Stomach (tissue), 9 donors: Measurements from ENCODE around the gene KCNN3. TPM values are rescaled to one million over a fixed set of nuclear protein-coding genes. Genes with fewer than 3 reads are reported as not detected.

Source experiments
- DNase-seq, 2 donors: peaks; one replicate each; pipeline versions ENCODE4 v3.0.0 to v3.0.0-alpha.2; 2013 to 2019
- H3K27ac ChIP-seq, 5 donors: fragments of 200-600 bp in 4 of 5; sonication (generic) in 4 of 5; one replicate each; pipeline ENCODE4 v1.5.1; 2013 to 2019; ENCODE audit warnings: mild to moderate bottlenecking in 1 of 5, moderate library complexity in 1 of 5
- H3K27me3 ChIP-seq, 3 donors: fragments of 200-600 bp; sonication (generic); one replicate each; pipeline ENCODE4 v1.5.1; 2017 to 2019; ENCODE audit warnings: mixed run types in 1 of 3
- H3K36me3 ChIP-seq, 4 donors: fragments of 200-600 bp; sonication (generic); 1 replicate in 3 of 4; 2 replicates in 1 of 4; pipeline ENCODE4 v1.5.1; 2016 to 2019
- H3K4me1 ChIP-seq, 4 donors: fragments of 200-600 bp; sonication (generic); one replicate each; pipeline ENCODE4 v1.5.1; 2016 to 2019
- H3K4me3 ChIP-seq, 4 donors: fragments of 200-600 bp; sonication (generic) in 3 of 4; one replicate each; pipeline ENCODE4 v1.5.1; 2016 to 2019; ENCODE audit warnings: mild to moderate bottlenecking in 1 of 4
- H3K9me3 ChIP-seq, 4 donors: fragments of 200-600 bp; sonication (generic); one replicate each; pipeline ENCODE4 v1.5.1; 2016 to 2019
- CTCF ChIP-seq, 7 experiments: fragments of 450-650 bp in 4 of 7; fragments of 200-600 bp in 3 of 7; sonication (generic) in 3 of 7; IDR thresholded peaks; one replicate each; pipeline ENCODE4 v1.5.1; 2016 to 2019; ENCODE audit warnings: antibody characterized with exemption in 7 of 7, control low read depth in 2 of 7, mild to moderate bottlenecking in 1 of 7
- EP300 ChIP-seq: sonication (generic); formaldehyde crosslinking; IDR thresholded peaks from one replicate; pipeline ENCODE4 v1.6.1; 2017; ENCODE audit warnings: antibody characterized with exemption
- POLR2A ChIP-seq, 4 donors: fragments of 450-650 bp; IDR thresholded peaks; one replicate each; pipeline ENCODE4 v1.6.1; 2016; ENCODE audit warnings: antibody characterized with exemption in 4 of 4, control low read depth in 2 of 4, mild to moderate bottlenecking in 1 of 4, moderate library complexity in 1 of 4
- POLR2AphosphoS5 ChIP-seq, 3 donors: sonication (generic); formaldehyde crosslinking; IDR thresholded peaks; one replicate each; pipeline ENCODE4 v1.6.1; 2016; ENCODE audit warnings: antibody characterized with exemption in 3 of 3
- WGBS, 5 donors: extraction: QIAGEN DNeasy Blood & Tissue Kit in 3 of 5; methylation state at CpG; one replicate each; pipeline versions ENCODE4 v1.1.5 to v1.1.7; 2013 to 2018; 5-methylcytosine and 5-hydroxymethylcytosine counted together
- intact Hi-C: fragments of 100-400 bp; cut with DNase I; formaldehyde crosslinking; loops from one replicate; pipeline ENCODE4 v1.15.1; 2023; ENCODE audit warnings: low total_unique reads
- polyA plus RNA-seq, 3 donors: library from polyadenylated mRNA; stranded (reverse); fragments of 200-250 nt; gene quantifications; one replicate each; pipeline ENCODE4 v1.2.3, GENCODE V29; 2013
- total RNA-seq, 5 donors: library from RNA; depleted of rRNA; stranded (reverse); fragments of >200 nt; gene quantifications; one replicate each; pipeline versions ENCODE4 v1.1.0 to v1.2.3, GENCODE V29; 2014 to 2016
- donor health status: healthy with polysubstance abuse.
- donor health status: Bipolar disorder and iron deficiency.
- donor health status: healthy.

KCNN3 gene
- total and polyA plus RNA-seq, 8 donors, result 0.19 to 10.7 (median 2.3) TPM

DNA sequence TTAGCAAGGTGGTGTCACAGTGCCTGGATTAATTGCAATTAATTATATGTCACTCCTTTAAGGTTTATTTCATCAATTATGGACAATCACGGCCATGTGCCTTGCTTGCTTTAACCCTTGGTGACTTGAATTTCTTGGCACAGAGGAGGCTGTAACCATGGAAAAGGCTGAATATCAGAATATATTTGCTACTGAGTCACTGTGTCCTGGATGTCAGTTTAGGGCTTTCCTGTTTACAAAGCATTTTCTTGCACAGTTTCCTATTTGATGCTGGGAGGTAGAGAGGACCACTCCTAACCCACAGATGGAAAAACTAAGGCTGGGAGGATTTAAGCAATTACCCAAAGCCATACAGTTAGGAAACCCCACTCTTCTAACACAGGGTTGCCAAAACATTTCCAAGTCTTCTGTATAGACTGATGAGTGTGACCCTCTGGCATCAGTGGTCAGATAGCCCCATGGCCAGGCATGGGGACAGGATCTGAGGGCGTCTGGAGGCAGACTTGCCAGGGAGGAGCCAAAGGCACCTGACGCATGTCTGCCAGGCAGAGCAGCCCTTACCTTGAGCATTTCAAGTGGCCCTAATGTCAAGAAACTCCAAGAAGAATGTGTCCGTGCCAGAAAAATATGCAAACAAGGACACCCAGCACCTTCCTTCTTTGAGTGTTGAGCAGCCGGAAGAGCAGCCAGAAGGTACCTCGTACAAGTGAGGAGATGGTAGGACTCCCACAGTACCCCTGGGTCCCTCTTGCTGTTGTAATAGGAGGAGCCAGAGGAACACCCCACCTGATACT is 34.4 kb downstream of the KCNN3 start:
- H3K4me1 ChIP-seq, result peaks cover 0 to 31% (median 10%) of the 10 kb centered on the region in 4 donors
- no peaks in the 10 kb centered on the region for H3K36me3 ChIP-seq
- no peak for TF ChIP-seq EP300
- no peak for TF ChIP-seq POLR2AphosphoS5 (IDR thresholded peaks at IDR 0.05)
- no peak for TF ChIP-seq POLR2A (IDR thresholded peaks at IDR 0.05)
- no peak for TF ChIP-seq CTCF (IDR thresholded peaks at IDR 0.05)
- intact Hi-C loops, result no loop called here
- WGBS, 5 donors, result 62 to 76% (median 66%) methylated on average over 5 to 6 of the region's 6 CpGs
- H3K9me3 ChIP-seq, result no peaks in the 10 kb centered on the region
- H3K4me3 ChIP-seq, result no peak overlapping the region
- DNase-seq, result no peak
- no peak overlapping the region for H3K27ac ChIP-seq
- H3K27me3 ChIP-seq, result peaks cover 0 to 23% (median 0%) of the 10 kb centered on the region in 3 donors

- no peaks in the 10 kb centered on the region for H3K36me3 ChIP-seq
- H3K27me3 ChIP-seq, result peaks cover 0 to 23% (median 0%) of the 10 kb centered on the region in 3 donors
- H3K9me3 ChIP-seq, result no peaks in the 10 kb centered on the region
- 54 to 60% (median 59%) methylated on average over 5 of the region's 5 CpGs for WGBS, 5 donors
- H3K4me1 ChIP-seq, result peaks cover 0 to 28% (median 7%) of the 10 kb centered on the region in 4 donors
- intact Hi-C loops, result no loop called here
- no peak overlapping the region for H3K4me3 ChIP-seq
- TF ChIP-seq CTCF (IDR thresholded peaks at IDR 0.05), result no peak
- no peak for TF ChIP-seq POLR2AphosphoS5 (IDR thresholded peaks at IDR 0.05)
- no peak for TF ChIP-seq EP300
- TF ChIP-seq POLR2A (IDR thresholded peaks at IDR 0.05), result no peak
- H3K27ac ChIP-seq, result peak overlapping the region in 1 of 5 donors; percentile 16
- DNase-seq, result no peak
These were observed 36.2 kb downstream of the KCNN3 start for GRCh38 chr1:154833841-154834240.

DNA sequence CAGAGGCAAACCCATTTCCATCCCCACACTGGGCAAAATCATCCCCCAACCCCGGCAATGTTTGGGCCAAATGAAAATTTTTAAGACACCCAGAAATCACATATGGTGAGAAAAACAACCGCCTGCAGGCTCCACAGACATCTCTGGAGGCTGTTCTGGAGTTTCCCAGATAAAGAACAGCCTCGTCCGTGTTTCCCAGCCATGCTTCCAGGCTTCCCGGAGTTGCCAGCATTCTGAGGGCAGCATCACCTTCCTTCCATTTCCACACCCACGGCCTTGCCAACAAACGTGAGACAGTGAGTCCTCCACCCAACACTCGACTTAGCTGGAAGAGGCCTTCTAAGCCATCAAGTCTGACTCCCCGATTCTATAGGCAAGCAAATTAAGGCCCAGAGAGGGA is 36.9 kb downstream of the KCNN3 start:
- H3K4me3 ChIP-seq, result no peak overlapping the region
- peaks cover 0 to 28% (median 7%) of the 10 kb centered on the region in 4 donors for H3K4me1 ChIP-seq
- 70 to 87% (median 85%) methylated on average over 9 of the region's 9 CpGs for WGBS, 5 donors
- peaks cover 0 to 19% (median 0%) of the 10 kb centered on the region in 3 donors for H3K27me3 ChIP-seq
- no peak for DNase-seq
- H3K9me3 ChIP-seq, result no peaks in the 10 kb centered on the region
- no peaks in the 10 kb centered on the region for H3K36me3 ChIP-seq
- intact Hi-C loops, result no loop called here
- H3K27ac ChIP-seq, result peak overlapping the region in 1 of 5 donors; percentile 16
- no peak for TF ChIP-seq EP300

- intact Hi-C loops, result no loop called here
- Histone ChIP-seq H3K27me3 (peaks cover 0 to 11% (median 0%) of the 10 kb centered on the region in 3 donors), H3K4me3 (no peak overlapping the region), H3K27ac (no peak overlapping the region), H3K9me3 (no peaks in the 10 kb centered on the region), H3K36me3 (no peaks in the 10 kb centered on the region), H3K4me1 (peaks cover 0 to 24% (median 7%) of the 10 kb centered on the region in 4 donors)
- no peak for DNase-seq
- no peak for TF ChIP-seq CTCF (IDR thresholded peaks at IDR 0.05)
- WGBS, 5 donors, result 45 to 72% (median 67%) methylated on average over 2 of the region's 2 CpGs
These were observed 37.7 kb downstream of the KCNN3 start for GRCh38 chr1:154832384-154832783.

GRCh38 chr1:154831462-154831861 is 38.6 kb downstream of the KCNN3 start:
- 64 to 90% (median 83%) methylated on average over 1 to 2 of the region's 2 CpGs for WGBS, 5 donors
- intact Hi-C loops, result no loop called here
- Histone ChIP-seq H3K27me3 (peaks cover 0 to 8% (median 0%) of the 10 kb centered on the region in 3 donors), H3K36me3 (no peaks in the 10 kb centered on the region), H3K4me1 (peaks cover 0 to 21% (median 7%) of the 10 kb centered on the region in 4 donors), H3K9me3 (no peaks in the 10 kb centered on the region), H3K4me3 (no peak overlapping the region), H3K27ac (no peak overlapping the region)
- no peak for TF ChIP-seq EP300
- TF ChIP-seq POLR2AphosphoS5 (IDR thresholded peaks at IDR 0.05), result no peak
- no peak for TF ChIP-seq POLR2A (IDR thresholded peaks at IDR 0.05)
- TF ChIP-seq CTCF (IDR thresholded peaks at IDR 0.05), result no peak
- no peak for DNase-seq
